GM18909 (cell line): Measurements from ENCODE around the gene SUN1.
"Not testable (repeated sequence)": the region's sequence is repeated elsewhere in the genome, so short reads cannot be mapped to it uniquely, and the experiment has no call there.

ENCODE experiments used
- ATAC-seq: cut with Tn5 transposase; IDR thresholded peaks from one replicate; pipeline ENCODE4 v1.9.1; 2021; ENCODE audit warnings: mild to moderate bottlenecking; ENCODE audit not compliant: unreplicated experiment, poor library complexity

Gene SUN1, protein sequence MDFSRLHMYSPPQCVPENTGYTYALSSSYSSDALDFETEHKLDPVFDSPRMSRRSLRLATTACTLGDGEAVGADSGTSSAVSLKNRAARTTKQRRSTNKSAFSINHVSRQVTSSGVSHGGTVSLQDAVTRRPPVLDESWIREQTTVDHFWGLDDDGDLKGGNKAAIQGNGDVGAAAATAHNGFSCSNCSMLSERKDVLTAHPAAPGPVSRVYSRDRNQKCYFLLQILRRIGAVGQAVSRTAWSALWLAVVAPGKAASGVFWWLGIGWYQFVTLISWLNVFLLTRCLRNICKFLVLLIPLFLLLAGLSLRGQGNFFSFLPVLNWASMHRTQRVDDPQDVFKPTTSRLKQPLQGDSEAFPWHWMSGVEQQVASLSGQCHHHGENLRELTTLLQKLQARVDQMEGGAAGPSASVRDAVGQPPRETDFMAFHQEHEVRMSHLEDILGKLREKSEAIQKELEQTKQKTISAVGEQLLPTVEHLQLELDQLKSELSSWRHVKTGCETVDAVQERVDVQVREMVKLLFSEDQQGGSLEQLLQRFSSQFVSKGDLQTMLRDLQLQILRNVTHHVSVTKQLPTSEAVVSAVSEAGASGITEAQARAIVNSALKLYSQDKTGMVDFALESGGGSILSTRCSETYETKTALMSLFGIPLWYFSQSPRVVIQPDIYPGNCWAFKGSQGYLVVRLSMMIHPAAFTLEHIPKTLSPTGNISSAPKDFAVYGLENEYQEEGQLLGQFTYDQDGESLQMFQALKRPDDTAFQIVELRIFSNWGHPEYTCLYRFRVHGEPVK

DNA sequence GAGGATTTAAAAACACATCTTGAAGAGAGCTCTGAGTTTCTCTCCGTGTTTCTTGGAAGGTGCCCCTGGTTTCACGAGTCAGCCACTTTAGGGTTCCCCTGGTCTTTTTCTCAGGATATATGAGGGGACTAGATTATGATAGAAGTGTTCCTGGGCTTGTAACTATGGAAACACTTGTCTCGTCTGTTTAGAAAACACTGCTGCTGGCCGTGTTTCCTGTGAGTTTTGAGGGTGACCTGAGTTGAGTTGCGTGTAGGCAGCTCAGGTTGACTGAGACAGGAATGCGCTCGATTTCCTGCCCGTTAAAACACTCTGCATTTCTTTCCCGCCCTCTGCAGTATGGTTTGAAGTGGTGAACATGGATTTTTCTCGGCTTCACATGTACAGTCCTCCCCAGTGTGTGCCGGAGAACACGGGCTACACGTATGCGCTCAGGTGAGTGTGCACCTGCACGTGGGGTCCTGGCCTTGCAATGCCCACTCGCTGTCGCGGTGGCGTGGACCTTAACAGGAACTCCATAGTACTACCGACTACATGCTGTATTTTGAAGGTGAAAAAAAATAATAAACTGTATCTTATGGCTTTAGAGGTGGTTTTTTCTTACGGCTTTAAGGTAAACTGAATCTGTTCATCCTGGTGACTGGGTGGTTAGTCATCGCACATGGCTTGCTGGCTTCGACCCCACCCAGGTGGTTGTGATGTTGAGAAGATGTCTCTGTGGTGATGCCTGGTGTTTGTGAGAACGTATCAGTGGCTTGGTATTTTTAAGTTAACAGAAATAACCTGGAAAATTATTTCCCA, at the start of gene SUN1:
TSS of gene SUN1 (plus strand) at position 310 of the 801 bp plus-strand sequence. CDS start at position 359, 49 bp downstream.
- peak; percentile 34 for ATAC-seq

DNA sequence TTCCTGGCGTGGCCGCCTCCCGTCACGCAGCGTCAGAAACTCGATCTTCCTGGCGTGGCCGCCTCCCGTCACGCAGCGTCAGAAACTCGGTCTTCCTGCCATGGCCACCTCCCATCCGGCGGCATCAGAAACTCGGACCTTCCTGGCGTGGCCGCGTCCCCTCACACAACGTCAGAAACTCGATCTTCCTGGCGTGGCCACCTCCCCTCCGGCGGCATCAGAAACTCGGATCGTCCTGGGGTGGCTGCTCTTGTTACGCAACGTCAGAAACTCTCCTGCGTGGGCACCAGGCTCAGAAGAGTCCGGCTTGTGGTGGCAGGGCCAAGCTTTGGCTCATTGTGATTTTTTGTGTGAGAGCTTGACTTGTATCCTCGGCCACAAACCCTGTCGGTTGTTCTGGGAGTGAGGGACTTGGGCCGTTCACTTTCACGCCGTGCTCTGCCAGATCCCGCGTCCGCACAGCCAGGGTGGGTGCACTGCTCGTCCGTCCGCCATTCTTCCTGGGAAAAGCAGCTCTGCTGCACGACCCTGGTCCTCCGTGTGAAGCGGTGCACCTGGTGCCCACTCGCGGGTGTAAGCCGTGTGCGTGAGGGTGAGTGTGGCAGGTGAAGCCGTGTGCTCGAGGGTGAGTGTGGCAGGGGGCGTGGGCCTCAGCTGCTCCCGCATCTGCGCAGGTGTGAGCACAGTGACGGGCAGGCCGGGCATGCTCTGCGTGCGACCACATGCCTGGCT, 49.4 kb upstream of the SUN1 start:
- ATAC-seq = no peak

DNA sequence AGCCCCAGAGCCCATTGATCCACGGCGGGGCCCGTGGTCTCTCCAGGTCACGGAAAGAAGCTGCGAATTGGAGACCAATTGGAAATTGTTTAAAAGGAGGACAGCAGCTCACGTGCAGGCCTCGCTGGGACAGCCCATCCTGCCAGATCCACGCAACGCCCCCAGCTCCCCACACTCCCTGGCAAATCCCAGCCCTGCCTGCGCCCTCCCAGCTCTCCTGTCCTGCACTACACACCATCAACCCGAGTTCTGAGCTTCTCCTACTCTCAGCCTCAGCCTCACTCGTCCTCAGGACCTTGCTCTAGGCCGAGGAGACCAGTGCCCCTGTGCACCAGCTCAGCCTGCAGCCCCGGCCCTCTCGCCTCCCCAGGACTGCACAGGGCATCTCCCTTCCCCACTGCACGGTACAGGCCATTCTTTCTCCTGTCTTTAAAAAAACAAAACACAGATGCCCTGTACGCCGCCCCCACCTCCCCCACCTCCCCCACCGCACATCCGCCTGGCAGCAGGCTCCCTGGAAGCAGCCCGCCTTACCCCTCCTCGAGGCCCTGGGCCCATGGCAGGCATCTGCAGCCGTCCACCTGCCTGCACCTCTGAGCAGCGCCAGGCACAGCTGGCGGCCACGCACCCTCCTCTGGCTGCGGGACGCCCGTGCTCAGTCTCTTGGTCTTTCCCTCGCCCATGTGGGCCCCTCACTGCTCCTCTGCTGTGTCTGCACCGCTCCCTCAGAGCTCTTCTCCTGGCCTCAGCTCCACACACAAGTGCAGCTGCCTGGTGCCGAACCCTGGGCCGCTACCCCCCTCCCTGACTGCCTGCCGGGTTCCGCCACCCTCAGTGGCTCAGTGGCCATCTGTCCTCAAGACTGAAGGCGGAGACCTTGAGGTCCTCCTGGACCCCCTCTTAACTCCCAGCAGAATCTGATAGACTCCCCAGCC, 48.5 kb upstream of the SUN1 start:
- ATAC-seq = no peak

DNA sequence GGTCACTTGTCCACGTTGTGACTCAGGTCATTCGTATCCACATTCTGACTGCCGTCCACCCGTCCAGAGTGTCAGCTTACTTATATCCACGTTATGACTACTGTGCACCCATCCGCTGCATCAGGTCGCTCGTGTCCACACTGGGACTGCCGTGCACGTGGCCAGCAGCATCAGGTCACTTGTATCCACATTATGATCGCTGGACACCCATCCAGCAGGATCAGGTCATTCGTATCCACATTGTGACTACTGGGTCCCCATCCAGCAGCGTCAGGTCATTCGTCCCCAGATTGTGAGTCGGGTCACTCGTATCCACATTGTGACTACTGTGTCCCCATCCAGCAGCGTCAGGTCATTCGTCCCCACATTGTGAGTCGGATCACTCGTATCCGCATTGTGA, 47.3 kb upstream of the SUN1 start:
- ATAC-seq = no peak

DNA sequence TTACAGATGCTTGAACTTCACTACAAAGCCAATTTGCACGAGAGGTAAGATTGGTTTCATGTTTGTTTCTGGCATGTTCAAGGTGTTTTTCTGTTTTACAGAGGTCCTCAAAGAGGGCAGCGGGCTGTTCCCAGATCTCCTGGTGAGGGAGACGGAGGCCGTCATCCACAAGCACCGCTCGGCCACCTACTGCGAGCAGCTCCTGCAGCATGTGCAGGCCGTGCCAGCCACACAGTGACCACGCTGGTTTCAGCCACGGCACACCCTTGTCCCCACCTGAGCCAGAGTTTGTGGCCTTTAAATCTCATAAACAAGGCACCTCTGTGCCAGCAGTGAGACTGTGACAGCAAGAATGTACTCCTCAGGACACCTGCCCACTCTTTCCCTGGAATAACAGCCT, 46.9 kb upstream of the SUN1 start:
- no peak for ATAC-seq

DNA sequence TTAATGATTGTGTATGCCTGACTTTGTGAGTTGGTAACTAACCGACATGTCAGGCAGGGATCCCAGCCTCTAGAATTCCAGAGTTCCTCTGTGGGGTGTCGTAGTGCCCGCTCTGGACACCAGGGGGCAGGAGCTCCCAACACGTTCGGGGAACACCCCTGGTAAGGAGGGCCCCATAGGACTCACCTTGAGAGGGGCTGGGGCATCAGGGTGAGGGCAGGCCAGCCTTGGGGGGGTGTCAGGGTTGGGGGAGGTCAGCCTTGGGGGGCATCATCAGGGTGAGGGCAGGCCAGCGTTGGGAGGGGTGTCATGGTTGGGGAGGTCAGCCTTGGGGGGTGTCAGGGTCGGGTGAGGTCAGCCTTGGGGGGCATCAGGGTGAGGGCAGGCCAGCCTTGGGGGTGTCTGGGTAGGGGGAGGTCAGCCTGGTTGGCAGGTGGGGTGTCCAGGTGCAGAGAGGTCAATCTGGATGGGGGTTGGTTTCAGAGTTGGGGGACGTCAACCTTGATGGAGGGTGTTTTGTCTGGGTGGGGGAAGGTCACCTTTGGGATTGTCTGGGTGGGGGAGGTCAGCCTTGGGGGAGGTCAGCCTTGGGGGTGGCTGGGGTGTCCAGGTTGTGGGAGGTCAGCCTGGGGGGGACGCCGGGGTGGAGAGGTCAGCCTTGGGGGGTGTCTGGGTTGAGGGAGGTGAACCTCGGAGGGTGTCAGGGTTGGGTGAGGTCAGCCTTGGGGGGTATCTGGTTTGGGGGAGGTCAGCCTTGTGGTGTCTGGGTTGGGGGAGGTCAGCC, 45.6 kb upstream of the SUN1 start:
- no peak for ATAC-seq

DNA sequence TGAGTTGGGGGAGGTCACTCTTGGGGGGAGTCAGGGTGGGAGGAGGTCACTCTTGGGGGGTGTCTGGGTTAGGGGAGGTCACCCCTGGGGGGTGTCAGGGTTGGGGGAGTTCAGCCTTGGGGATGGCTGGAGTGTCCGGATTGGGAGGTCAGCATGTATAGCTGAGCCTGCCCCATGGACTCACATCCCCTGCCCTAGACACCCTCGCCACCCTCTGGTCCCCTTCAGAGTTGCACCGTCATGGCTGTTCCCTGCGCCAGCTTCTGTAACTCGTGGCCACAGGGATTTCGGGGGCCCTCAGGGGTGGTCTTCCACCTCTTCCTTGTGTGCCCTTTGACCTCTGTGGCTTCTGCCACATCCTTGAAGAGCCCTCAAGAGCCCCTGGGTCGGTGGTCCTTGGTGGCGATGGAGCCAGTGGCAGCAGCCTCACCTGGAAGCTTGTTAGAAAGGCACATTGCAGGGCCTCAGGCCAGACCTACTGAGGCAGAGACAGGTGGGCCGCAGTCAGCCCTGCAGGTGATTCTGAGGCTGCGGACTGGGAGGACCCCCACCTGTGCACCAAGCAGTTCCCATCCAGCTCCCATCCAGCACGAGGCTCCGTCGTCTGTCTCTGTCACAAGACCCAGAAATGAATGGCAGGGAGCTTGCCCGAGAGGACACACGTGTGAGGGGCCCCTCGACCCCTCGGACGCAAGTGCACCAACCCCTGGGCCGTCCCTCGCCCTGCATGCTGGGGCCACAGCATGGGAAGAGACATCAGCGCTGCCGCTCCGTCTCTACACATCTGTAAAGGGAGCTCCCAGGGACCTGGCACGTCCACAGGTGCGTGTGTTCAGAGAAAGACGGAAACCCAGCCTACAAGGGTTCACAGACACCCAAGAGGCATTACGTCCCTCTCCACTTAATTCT, 44.7 kb upstream of the SUN1 start:
- ATAC-seq = no peak

DNA sequence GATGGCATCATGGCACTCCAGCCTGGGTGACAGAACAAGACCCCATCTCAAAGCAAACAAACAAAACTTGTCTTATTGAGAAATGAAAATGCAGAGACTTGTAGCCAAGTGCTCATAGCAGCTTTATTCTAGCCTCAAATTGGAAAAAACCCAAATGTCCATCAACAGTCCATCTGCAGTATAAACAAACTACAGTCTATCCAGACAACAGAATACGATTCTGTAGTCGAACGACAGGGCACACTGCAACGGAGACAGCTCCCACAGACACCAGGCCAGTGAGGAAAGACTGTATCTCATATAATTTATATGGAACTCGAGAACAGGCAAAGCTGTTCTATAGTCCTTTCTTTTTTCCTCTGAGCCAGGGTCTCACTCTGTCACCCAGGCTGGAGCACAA, 40.8 kb upstream of the SUN1 start:
- no peak for ATAC-seq

DNA sequence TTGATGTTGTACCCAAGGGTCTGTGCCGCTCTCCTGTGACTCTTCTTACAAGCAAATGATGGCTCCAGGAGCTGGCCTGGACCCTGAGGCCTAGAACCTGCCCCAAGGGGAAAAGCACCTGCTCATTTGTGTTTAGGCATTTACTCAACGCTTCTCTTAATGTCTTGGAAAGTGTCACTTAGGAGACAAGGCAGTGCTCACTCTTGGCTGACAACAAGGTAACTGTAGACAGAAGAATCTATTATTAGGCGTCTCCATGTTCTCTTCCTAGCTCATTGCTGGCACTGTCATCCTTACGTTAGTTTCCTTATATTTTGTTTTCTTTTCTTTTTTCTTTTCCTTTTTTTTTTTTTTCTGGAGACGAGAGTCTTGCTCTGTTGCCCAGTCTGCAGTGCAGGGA, 38.1 kb upstream of the SUN1 start:
- no peak for ATAC-seq

DNA sequence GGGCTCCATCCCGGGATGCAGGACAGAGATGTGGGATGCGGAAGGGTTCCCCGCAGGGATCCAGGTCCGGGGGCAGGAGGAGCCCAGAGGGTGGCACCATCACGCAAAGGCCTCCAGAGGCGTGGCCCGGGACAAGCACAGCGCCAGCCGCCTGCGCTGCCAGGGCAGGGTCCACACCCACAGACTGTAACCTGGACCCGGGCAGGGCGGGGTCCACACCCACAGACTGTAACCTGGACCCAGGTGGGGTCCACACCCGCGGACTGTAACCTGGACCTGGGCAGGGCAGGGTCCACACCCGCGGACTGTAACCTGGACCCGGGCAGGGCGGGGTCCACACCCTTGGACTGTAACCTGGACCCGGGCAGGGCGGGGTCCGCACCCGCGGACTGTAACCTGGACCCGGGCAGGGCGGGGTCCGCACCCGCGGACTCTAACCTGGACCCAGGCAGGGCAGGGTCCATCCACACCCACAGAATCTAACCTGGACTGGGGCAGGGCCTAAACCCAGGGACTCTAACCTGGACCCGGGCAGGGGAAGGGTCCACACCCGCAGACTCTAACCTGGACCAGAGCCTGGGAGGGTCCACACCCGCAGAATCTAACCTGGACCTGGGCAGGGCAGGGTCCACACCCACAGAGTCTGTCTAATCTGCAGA, 37.5 kb upstream of the SUN1 start:
- ATAC-seq = no peak

DNA sequence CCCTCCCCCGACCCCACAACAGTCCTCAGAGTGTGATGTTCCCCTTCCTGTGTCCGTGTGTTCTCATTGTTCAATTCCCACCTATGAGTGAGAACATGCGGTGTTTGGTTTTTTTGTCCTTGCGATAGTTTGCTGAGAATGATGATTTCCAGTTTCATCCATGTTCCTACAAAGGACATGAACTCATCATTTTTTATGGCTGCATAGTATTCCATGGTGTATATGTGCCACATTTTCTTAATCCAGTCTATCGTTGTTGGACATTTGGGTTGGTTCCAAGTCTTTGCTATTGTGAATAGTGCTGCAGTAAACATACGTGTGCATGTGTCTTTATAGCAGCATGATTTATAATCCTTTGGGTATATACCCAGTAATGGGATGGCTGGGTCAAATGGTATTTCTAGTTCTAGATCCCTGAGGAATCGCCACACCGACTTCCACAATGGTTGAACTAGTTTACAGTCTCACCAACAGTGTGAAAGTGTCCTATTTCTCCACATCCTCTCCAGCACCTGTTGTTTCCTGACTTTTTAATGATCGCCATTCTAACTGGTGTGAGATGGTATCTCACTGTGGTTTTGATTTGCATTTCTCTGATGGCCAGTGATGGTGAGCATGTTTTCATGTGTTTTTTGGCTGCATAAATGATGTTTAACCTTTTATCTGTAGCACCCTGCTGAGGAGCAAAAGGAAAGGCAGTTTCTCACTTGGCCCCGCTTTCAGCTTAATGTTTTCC, 35.7 kb upstream of the SUN1 start:
- not testable (repeated sequence) for ATAC-seq

DNA sequence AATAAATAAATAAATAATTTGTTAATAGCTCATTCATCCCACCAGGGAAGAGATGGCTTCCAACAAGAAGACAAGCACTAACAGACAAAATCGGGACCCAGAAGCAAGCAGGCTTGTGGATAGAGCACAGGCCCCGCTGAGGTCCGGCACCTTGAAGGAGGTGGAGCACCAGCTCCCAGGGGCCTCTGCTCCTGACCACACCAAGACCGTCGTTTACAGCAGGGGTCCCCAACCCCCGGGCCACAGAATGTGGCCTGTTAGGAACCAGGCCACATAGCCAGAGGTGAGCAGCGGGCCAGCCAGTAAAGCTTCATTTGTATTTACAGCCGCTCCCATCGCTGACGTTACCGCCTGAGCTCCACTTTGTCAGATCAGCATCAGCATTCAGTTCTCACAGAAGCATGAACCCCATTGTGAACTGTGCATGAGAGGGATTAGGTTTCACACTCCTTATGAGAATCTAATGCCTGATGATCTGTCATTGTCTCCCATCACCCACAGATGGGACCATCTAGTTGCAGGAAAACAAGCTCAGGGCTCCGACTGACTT, 33.3 kb upstream of the SUN1 start:
- no peak for ATAC-seq

DNA sequence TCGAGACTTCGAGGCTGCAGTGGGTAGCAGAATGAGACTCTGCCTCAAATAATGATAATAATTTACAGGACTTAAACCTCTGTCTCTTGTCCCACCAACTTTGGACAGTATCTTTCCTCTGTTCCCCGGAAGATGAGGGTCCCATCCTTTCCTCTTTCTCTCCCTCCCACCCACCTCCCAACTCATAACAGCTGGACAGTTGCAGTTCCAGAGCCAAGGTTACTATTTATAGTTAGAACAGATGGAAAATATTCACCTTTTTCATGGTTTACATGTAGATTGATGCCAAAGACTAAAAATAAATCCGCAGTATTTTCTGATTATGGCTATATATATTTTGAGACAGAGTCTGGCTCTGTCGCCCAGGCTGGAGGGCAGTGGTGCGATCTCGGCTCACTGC, 31.6 kb upstream of the SUN1 start:
- no peak for ATAC-seq

DNA sequence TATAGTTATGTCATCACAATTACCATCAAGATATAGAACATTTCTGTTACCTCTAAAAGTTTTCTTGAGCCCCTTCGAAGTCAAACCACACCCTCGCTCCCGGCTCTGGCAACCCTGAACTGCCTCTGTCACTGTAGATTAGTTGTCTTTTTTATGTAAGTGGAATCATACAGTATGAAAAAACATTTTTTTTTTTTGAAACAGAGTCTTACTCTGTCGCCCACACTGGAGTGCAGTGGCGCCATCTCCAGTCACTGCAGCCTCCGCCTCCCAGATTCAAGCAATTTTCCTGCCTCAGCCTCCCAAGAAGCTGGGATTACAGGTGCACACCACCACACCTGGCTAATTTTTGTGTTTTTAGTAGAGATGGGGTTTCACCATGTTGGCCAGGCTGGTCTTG, 30.9 kb upstream of the SUN1 start:
- not testable (repeated sequence) for ATAC-seq

DNA sequence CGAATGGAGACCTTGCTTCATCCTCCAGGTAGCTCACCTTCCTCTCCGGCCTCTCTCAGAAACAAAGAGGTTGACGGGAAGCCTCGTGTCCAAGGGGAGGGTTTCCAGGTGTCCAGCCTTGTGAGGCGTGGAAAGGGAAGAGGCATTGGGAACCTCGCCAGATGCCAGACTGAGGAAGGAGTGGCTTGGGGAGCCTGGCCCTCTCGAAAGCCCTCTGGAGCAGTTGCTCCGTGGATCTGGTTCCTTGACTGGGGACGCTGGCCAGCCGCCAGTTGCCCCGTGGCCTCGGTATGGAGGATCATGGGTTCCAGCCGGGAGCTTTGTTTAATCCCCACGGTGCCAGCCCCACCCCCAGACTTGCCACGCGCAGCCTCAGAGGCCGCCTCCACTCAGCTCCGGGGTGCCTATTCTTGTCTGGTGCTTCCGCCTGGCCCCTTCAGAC, 30.3 kb upstream of the SUN1 start:
- ATAC-seq = no peak
